ENCODE results near the gene AP1G2. TPM values are rescaled to one million over a fixed set of nuclear protein-coding genes. Genes with fewer than 3 reads are reported as not detected.
A peak's percentile ranks its signal among the peaks of the same experiment; 100 is the strongest.
"Not testable (repeated sequence)": the region's sequence is repeated elsewhere in the genome, so short reads cannot be mapped to it uniquely, and the experiment has no call there.

Gene AP1G2
- total RNA-seq, 2 donors from 2014 or later, result 150 to 237 TPM

DNA sequence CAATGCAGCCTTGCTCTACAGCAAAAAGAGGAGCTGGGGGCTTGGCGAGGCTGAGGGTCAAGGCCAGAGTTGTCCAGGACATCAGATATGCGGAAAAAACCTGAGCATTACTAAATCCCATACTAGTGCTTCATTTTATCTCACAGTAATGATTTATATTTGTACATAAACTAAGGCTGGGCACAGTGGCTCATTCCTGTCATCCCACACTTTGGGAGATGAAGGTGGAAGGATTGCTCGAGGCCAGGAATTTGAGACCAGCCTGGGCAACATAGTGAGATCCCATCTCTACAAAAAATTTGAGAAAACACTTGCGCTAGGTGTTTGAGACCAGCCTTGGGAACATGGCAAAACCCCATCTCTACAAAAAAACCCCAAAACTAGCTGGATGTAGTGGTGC lies 22.6 kb upstream of the AP1G2 start:
- Histone ChIP-seq H3K4me1 (peaks cover 20% of the 10 kb centered on the region), H3K36me3 (replicated peaks in 1 of 2; ENCODE audit: insufficient read depth in 1 of 2, low read depth in 2 of 2) (no peaks in the 10 kb centered on the region), H3K27ac (no peak overlapping the region), H3K4me3 (no peak overlapping the region), H3K9me3 (no peaks in the 10 kb centered on the region), H3K27me3 (no peaks in the 10 kb centered on the region)
- WGBS, 2 donors, result 87% methylated on average over 4 of the region's 4 CpGs
- intact Hi-C loops (cut with DNase I), result no loop called here
- TF ChIP-seq, protein P1, sequence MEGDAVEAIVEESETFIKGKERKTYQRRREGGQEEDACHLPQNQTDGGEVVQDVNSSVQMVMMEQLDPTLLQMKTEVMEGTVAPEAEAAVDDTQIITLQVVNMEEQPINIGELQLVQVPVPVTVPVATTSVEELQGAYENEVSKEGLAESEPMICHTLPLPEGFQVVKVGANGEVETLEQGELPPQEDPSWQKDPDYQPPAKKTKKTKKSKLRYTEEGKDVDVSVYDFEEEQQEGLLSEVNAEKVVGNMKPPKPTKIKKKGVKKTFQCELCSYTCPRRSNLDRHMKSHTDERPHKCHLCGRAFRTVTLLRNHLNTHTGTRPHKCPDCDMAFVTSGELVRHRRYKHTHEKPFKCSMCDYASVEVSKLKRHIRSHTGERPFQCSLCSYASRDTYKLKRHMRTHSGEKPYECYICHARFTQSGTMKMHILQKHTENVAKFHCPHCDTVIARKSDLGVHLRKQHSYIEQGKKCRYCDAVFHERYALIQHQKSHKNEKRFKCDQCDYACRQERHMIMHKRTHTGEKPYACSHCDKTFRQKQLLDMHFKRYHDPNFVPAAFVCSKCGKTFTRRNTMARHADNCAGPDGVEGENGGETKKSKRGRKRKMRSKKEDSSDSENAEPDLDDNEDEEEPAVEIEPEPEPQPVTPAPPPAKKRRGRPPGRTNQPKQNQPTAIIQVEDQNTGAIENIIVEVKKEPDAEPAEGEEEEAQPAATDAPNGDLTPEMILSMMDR (IDR thresholded peaks at IDR 0.05), result no peak
- TF ChIP-seq POLR2A (IDR thresholded peaks at IDR 0.05), result no peak
- ATAC-seq, result no peak
- DNase-seq, result no peak

DNA sequence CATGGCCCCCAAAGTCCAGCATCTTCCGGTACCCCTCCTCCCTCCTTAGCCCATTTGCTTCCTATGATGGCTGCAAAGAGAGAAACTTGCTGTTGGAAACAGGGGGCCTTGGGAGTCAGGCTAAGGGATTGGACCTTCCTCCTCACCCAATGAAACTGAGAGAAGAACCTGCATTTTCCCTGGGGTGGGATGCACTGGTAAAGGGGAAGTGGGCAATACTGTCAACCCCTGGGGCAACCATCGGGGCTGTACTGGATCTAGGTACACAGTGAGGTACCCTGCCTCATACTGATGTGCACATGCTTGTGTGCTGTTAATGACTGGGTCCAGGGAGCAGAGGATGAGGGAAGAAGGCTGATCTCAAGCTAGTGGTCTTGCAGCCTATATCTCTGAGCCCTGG lies 22.0 kb upstream of the AP1G2 start:
- WGBS, 2 donors, result 100% methylated on average over 2 of the region's 2 CpGs
- TF ChIP-seq, protein P1 (IDR thresholded peaks at IDR 0.05), result no peak
- TF ChIP-seq POLR2A (IDR thresholded peaks at IDR 0.05), result no peak
- no peak for DNase-seq
- Histone ChIP-seq H3K36me3 (replicated peaks in 1 of 2; ENCODE audit: insufficient read depth in 1 of 2, low read depth in 2 of 2) (no peaks in the 10 kb centered on the region), H3K4me1 (peaks cover 20% of the 10 kb centered on the region), H3K27ac (peak overlapping the region in 3 of 4 donors; percentile 42 to 60 (median 58)), H3K9me3 (no peaks in the 10 kb centered on the region), H3K27me3 (no peaks in the 10 kb centered on the region), H3K4me3 (no peak overlapping the region)
- no peak for ATAC-seq
- intact Hi-C loops (cut with DNase I), result loop anchor here (10.0 kb wide), 2 partner anchors 315 to 345 kb away; no protein-coding TSS in a partner anchor

DNA sequence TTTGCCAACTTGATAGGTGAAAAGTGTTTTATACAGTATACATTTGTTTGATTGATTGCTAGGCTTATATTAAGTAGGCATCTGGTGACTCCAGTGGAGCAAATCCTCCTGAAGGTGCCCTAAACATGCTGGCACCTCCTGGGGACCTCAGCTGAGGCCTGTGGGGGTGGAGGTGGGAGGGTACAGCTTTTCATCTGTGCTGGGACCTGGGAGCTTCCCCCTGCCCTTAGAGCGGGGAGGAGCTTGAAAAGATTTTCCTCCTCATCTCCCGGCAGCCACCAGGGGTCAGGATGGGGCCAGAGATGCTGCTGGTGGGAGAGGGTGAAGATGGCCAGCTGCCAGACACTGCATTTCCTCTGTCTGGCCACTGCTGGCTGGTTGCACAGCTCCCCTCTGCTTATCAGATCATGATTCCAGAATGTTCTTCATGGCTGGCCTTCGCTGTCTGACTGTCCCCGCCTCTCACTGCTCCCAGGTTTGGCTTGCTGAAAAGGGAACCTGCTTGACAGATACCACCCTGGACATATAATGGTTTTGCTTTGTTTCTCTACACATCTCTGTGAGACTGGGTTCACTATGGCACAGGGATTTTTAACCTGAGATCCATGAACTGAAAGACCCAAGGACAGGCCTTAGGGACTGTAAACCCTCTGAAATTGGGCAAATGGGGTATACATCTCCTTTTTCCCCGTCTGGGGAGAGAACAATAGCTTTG lies 21.4 kb upstream of the AP1G2 start:
- no peak for TF ChIP-seq POLR2A (IDR thresholded peaks at IDR 0.05)
- TF ChIP-seq, protein P1 (IDR thresholded peaks at IDR 0.05), result peak; percentile 74 to 99 (median 98)
- peak; percentile 100 for ATAC-seq
- 16 to 20% methylated on average over 5 of the region's 5 CpGs for WGBS, 2 donors
- intact Hi-C loops (cut with DNase I), result loop anchor here (10.0 kb wide), 2 partner anchors 316 to 346 kb away; no protein-coding TSS in a partner anchor
- H3K4me1 ChIP-seq, result peaks cover 20% of the 10 kb centered on the region
- H3K4me3 ChIP-seq, result no peak overlapping the region
- peak; percentile 96 to 98 (median 98) for DNase-seq
- no peaks in the 10 kb centered on the region for H3K27me3 ChIP-seq
- H3K36me3 ChIP-seq (replicated peaks in 1 of 2; ENCODE audit: insufficient read depth in 1 of 2, low read depth in 2 of 2), result no peaks in the 10 kb centered on the region
- H3K27ac ChIP-seq, result peak overlapping the region in 3 of 4 donors; percentile 42 to 60 (median 58)
- H3K9me3 ChIP-seq, result no peaks in the 10 kb centered on the region

DNA sequence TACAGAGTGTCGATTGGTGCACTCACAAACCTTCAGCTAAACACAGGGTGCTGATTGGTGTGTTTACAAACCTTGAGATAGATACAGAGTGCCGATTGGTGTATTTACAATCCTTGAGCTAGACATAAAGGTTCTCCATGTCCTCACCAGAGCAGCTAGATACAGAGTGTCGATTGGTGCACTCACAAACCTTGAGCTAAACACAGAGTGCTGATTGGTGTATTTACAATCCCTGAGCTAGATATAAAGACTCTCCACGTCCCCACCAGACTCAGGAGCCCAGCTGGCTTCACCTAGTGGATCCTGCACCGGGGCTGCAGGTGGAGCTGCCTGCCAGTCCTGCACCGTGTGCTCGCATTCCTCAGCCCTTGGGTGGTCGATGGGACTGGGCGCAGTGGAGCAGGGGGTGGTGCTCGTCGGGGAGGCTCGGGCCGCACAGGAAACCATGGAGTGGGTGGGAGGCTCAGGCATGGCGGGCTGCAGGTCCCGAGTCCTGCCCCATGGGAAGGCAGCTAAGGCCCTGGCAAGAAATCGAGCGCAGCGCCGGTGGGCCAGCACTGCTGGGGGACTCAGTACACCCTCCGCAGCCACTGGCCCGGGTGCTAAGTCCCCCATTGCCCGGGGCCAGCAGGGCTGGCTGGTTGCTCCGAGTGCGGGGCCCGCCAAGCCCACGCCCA lies 17.1 kb upstream of the AP1G2 start:
- H3K27me3 ChIP-seq, result not testable (repeated sequence)

DNA sequence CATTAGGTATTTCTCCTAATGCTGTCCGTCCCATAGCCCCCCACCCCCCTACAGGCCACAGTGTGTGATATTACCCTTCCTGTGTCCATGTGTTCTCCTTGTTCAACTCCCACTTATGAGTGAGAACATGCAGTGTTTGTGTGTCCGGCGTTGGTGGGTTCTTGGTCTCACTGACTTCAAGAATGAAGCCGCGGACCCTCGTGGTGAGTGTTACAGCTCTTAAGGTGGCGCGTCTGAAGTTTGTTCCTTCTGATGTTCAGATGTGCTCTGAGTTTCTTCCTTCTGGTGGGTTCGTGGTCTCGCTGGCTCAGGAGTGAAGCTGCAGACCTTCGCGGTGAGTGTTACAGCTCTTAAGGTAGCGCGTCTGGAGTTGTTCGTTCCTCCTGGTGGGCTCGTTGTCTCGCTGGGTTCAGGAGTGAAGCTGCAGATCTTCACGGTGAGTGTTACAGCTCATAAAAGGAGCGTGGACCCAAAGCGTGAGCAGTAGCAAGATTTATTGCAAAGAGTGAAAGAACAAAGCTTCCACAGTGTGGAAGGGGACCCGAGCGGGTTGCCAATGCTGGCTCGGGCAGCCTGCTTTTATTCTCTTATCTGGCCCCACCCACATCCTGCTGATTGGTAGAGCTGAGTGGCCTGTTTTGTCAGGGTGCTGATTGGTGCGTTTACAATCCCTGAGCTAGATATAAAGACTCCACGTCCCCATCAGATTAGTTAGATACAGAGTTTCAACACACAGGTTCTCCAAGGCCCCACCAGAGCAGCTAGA lies 16.4 kb upstream of the AP1G2 start:
- H3K4me3 ChIP-seq; H3K36me3 ChIP-seq (replicated peaks in 1 of 2; ENCODE audit: insufficient read depth in 1 of 2, low read depth in 2 of 2); ATAC-seq; DNase-seq; H3K27me3 ChIP-seq; H3K9me3 ChIP-seq; H3K4me1 ChIP-seq; H3K27ac ChIP-seq: not testable (repeated sequence)
- 82 to 83% methylated on average over 22 to 25 of the region's 25 CpGs for WGBS, 2 donors
- intact Hi-C loops (cut with DNase I), result loop anchor here (10.0 kb wide), 2 partner anchors 321 to 351 kb away; no protein-coding TSS in a partner anchor

More for the DNA sequence above, 17.1 kb upstream of the AP1G2 start:
- not testable (repeated sequence) for H3K36me3 ChIP-seq (replicated peaks in 1 of 2; ENCODE audit: insufficient read depth in 1 of 2, low read depth in 2 of 2); ATAC-seq; DNase-seq; H3K4me3 ChIP-seq; H3K9me3 ChIP-seq; H3K27ac ChIP-seq
- 58 to 90% methylated on average over 3 to 20 of the region's 26 CpGs for WGBS, 2 donors
- peaks cover 16% of the 10 kb centered on the region for H3K4me1 ChIP-seq
- intact Hi-C loops (cut with DNase I), result loop anchor here (10.0 kb wide), 2 partner anchors 320 to 350 kb away; no protein-coding TSS in a partner anchor

All from body of pancreas (tissue), 4 donors.